Right lung (tissue), 5 donors: ENCODE measurements around the gene BRD4. TPM values are rescaled to one million over a fixed set of nuclear protein-coding genes. Genes with fewer than 3 reads are reported as not detected.
"Not testable (repeated sequence)": the region's sequence is repeated elsewhere in the genome, so short reads cannot be mapped to it uniquely, and the experiment has no call there.

Experiments
- DNase-seq, 2 donors: peaks; one replicate each; pipeline ENCODE4 v3.0.0-alpha.2; 2013
- polyA plus RNA-seq, 5 donors: library from polyadenylated mRNA; unstranded; fragments of 120-200 nt; gene quantifications; one replicate each; pipeline versions ENCODE4 v1.2.1 to v1.2.3, GENCODE V29; 2013; ENCODE audit warnings: inconsistent platforms in 1 of 5, low replicate concordance in 1 of 5; ENCODE audit not compliant: insufficient read length in 5 of 5, insufficient read depth in 1 of 5

BRD4 gene
- polyA plus RNA-seq, 5 donors, result 39.1 to 58.0 (median 45.6) TPM

DNA sequence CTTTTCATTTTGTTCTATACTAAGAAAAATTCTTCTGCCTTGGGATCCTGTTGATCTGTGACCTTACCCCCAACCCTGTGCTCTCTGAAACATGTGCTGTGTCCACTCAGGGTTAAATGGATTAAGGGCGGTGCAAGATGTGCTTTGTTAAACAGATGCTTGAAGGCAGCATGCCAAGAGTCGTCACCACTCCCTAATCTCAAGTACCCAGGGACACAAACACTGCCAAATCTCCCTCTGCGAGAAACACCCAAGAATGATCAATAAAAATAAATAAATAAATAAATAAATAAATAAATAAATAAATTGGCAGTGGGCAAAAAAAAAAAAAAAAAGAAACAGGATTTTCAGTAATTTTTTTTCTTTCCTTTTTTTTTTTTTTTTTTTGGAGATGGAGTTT, 31.5 kb upstream of the BRD4 start:
- not testable (repeated sequence) for DNase-seq

DNA sequence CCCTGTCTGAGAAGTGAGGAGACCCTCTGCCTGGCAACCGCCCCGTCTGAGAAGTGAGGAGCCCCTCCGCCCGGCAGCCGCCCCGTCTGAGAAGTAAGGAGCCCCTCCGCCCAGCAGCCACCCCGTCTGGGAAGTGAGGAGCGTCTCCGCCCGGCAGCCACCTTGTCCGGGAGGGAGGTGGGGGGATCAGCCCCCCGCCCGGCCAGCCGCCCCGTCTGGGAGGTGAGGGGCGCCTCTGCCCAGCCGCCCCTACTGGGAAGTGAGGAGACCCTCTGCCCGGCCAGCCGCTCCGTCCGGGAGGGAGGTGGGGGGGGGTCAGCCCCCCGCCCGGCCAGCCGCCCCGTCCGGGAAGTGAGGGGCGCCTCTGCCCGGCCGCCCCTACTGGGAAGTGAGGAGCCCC, 30.7 kb upstream of the BRD4 start:
- DNase-seq, result not testable (repeated sequence)

DNA sequence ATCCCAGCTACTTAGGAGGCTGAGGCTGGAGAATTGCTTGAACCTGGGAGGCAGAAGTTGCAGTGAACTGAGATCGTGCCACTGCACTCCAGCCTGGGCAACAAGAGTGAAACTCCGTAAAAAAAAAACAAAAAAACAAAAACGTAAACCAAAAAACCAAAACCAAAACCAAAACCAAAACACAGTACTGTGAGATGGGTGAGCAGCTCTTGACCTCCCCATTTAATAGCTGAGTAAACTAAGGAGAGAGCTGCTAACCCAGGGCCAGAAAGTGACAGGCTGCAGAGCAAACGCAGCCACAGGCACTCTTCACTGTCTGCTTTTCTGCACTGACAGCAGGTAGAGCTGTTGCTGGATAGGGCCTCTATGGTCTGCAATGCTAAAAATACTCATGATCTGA, 27.7 kb upstream of the BRD4 start:
- DNase-seq, result not testable (repeated sequence)

DNA sequence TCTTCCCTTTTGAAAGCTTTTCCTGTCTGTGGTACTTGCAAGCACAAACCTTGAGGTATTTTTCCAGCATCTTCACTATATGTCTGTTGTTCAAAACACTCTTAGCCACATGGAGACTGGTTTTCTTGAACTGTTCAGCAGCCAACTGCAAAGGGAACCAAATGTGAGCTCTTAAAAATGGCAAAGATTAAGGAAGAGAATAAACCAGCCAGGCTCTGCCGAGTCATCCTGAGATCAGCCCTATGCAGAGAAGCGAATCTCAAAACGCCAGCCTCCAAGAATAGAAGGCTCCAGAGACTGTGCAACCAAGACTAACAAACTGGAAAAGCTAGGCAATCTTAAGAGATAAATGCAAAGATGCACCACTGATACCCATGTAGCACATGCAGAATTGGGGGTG, 26.6 kb upstream of the BRD4 start:
- DNase-seq, result no peak

DNA sequence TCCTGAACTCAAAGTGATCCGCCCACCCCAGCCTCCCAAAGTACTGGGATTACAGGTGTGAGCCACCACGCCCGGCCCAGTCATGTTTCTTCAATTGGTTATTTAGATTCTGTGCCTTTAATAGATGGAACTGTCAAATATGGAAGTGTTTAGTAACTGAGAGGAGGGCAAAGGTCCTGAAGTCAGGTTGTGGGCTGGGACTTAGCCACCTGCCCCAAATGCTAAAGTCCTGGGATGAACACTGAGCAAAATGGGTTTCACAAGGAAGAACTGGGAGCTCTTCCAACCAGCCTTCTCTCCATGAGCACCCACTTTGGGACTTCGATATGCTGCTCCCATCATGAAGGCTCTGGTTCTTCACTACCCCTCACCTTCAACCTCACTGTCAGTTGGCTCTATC, 25.6 kb upstream of the BRD4 start:
- DNase-seq, result no peak

DNA sequence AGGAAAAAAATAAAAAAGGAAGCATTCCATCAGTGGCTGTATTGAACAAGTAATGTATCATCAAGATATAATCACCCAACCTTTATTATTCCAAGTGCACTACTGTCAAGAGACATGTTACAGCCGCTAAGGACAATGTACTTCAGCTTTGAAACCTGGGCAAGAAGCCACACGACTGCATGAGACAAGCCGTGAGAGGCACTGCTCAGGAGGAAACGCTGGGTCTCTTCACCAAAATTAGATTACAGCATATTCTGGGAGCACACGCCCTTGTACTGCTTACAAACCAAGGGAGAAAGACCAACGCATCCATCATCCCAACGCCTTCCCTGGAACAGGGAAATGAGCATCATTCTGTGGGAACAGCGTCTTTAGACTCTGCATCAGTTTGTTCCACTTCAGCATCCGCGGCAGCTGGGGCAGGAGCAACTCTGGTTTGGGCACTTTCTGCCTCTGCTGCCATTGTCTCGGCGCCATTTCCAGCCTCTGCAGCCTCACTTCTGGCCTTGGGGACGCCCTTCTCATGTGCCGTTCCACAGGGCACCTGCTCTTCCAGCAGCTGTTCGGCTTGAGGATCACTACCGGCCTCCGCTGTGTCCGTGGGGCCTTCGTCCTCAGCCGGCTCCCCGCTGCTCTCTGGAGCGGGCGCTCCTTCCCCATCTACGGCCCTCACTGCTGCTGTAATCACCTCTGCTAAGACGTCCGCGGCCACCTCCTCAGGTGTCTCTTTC, 22.4 kb upstream of the BRD4 start:
- no peak for DNase-seq

DNA sequence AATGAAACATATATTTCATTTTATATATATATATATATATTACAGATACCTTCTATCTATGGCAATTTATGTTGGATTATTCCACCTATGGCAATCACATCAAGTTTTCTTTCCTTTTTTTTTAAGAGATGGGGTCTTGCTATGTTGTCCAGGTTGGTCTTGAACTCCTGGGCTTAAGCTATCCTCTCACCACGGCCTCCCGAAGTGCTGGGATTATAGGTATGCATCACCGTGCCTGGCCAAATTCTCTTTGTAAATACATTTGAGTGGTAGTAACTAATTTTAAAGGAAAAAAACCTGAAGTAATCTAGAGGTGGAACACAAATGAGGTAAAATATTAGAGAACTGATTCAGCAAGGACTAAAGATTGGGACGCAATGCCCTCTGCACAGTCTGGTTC, 21.6 kb upstream of the BRD4 start:
- DNase-seq, result no peak

DNA sequence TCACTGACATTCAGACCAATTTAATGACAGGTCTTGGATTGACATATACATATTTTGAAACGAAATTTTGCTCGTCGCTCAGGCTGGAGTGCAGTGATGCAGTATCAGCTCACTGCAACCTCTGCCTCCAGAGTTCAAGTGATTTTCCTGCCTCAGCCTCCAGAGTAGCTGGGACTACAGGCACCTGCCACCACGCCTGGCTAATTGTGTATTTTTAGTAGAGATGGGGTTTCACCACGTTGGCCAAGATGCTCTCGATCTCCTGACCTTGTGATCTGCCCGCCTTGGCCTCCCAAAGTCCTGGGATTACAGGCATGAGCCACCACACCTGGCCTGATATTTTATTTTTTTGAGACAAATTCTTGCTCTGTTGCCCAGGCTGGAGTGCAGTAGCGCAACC, 20.2 kb upstream of the BRD4 start:
- not testable (repeated sequence) for DNase-seq

DNA sequence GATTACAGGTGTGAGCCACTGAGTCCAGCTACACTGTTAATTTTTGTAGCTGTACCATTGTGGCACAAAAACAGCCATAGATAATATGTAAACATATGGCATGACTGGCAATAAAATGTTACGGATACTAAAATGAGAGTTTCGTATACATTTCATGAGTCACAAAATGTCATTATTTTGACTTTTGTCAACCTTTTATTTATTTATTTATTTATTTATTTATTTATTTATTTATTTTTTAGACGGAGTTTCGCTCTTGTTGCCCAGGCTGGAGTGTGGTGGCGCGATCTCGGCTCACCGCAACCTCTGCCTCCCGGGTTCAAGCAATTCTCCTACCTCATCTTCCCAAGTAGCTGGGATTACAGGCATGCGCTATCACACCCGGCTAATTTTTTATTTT, 9.0 kb upstream of the BRD4 start:
- DNase-seq, result not testable (repeated sequence)

DNA sequence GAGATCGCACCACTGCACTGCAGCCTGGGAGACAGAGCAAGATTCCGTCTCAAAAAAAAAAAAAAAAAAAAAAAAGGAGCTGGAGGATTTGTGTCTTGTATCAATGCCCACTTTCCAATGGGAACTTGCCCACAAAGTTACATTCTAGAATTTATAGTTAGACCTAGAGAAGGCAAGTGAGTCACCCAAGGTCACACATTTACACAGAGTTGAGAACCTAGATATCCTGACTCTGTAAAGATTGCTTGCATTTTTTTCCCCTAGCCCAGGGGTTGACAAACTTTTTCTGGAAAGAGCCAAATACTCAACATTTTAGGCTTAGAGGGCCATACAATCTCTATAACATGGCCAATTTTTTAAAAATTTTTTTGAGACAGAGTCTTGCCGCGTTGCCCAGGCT, 7.7 kb upstream of the BRD4 start:
- DNase-seq, result no peak

DNA sequence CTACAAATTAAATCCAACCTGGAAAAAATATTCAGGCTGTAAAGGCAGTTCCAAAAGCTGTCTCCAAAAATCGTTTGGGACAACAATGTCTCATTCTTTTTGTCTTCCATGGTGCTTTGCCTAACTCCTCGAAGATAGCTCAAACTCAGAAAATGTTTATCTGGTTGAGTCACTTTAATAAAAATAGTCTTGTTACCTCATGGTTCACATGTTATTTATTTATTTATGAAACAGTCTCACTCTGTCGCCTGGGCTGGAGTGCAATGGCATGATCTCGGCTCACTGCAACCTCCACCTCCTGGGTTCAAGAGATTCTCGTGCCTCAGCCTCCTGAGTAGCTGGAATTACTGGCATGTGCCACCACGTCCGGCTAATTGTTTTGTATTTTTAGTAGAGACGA, 4.9 kb upstream of the BRD4 start:
- no peak for DNase-seq

DNA sequence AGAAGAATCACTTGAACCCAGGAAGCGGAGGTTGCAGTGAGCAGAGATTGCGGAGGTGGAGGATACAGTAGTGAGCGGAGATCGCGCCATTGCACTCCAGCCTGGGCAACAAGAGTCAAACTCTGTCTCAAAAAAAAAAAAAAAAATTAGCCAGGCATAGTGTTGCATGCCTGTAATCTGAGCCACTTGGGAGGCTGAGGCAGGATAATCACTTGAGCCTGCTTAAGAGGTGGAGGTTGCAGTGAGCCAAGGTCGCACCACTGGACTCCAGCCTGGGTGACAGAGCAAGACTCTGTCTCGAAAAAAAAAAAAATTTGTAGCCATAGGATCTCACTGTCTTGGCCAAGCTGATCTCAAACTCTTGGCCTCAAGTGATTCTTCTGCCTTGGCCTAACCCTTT, 3.7 kb upstream of the BRD4 start:
- DNase-seq, result not testable (repeated sequence)

DNA sequence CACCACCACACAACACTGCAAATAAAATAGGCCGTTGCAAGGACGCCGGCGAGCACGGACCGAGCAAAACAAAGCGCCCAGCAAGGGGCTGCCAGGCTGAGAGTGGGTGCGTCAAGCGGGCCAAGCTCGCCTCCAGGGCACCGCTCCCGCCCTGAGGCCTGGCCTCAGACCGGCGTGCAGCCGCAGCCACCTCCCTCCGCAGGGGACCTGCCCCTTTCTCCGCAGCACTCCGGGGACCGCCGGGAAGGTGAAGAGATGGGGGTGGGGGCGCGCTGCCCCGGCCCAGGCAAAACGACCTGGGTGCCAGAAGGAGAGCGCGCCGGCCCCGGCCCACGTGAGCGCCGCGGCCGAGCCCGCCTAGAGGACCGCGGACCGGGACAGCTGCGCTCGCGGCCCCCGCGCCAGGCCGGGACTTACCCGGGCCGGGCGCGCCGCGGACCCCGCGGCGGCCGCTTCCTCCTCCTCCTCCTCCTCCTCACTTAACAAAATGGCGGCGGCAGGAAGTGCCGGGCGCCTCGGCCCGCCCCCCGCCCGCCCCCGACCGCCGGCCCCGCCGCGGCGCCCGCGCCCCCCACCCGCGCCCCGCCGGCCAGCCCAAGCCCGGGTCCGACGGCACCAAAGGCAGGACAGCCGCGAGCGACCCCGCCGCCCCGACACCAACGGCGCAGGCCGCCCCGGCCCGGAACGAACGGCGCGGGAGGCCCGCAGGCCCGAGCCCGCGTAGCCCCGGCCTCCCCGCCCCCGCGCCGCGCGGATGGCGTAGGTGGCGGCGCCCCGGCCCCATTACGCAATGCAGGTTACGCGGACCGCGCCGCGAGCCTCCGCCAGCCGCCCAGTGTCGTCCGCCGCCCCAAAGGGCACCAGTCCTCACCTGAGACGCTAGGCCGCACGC, 674 bp downstream of the BRD4 start:
- no peak for DNase-seq

DNA sequence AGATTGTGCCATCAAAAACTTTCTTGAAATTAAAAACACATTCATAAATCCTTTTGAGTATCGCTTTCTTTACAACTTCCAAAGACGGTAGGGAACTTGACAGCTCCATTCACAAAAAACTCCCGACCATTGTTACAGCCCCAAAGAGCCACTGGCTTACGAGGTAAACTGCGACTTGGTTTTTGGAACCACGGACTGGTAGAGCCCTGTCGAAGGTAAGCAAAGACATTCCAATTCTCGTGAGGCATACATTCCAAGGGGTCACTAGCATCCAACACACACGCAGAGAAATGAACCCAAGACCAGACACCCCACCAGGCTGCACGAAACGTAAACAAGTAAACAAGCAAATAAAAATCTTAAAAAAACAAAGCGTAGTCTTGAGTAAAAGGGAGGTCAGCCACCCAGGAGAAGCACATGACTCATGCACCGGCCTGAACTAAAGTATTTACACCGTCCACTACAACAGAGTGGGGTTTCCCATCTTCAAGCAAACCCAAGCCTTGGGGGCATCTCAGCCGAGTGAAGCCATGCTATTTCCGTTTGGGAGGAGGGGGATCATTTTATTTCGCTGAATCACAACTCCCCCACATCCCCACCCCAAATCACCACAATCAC, 1.4 kb downstream of the BRD4 start:
- no peak for DNase-seq

DNA sequence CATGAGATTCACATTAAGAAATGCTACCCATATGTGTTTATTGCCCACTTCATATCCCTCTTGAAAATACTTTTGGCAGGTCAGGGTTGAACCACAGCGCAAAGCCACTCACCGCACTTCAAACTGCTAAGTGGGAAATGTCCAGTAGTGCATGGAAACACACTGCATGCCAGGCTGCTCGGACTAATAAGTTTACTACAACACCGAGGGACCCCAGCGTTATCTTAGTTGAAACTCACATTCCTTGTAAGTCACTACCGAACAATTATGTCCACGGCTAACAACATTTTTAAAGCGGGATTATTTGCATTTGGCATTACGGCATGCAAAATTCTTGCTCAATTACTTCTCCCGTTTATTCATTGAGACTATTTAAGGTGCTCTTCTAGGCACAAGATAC, 4.0 kb downstream of the BRD4 start:
- no peak for DNase-seq

DNA sequence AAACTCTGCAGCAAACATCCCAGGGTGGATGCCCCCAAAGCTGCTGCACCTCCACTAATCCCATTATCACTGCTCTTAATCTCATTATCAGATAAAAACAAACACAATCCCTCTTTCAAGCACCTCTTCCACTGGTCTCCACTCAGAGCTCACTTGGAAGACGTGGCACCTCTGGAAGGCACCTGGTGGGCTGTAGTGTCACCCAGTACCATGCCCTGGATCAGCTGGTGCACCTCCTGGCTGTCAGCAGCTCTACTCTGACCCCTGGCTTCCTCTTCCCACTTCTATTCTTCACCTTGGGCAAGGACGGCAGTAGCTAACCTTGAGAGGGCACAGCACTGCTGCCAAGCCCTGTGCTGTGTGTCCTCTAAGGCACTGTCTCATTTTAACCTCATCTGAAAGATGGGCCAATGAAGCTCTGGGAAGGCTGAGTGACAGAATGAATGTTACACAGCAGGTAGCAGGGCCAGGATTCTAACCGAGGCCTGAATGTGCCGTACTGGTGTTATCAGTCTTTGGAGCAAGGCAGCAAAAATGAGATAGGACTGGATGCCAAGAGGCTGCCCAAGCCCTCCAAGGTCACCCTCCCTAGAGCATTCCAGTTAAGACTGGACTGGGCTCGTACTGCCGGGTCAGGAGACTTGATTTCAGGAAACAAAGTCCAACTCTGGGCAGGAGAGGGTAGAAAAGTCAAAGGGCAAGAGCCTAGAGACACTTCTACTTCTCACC, 7.4 kb downstream of the BRD4 start:
- DNase-seq, result no peak

DNA sequence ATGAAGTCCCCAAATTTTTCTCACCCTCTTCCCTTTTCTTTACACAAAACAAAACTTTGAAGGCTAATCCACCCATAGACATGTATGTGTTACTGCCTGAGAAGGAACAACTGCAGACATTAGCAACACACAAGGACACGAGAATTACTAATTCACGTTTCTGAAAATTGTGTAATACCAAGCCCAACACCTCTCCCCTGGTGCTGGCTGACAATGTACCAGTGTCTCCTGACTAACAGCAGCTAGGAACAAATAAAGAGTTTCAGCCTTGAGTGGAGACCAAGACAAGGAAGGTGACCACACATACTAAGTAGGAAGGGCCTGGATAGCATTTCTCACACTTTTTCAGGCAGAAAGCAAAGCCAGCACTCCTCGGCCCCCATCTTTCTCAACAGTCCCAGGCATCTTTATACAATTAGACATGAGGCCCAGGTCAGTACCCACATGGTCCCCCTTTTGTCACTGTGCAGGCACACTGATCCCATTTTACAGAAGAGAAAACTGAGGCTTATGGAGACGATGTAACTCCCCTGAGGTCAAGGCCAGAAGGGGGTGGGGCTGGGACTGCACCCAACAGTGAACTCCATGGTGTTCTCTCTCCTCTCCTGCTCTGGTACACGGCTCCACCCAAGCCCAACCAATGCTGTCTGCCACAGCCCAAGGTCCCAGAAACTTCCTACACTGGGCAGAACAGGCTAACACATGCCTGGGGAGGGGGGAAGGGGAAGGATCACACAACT, 8.7 kb downstream of the BRD4 start:
- no peak for DNase-seq

DNA sequence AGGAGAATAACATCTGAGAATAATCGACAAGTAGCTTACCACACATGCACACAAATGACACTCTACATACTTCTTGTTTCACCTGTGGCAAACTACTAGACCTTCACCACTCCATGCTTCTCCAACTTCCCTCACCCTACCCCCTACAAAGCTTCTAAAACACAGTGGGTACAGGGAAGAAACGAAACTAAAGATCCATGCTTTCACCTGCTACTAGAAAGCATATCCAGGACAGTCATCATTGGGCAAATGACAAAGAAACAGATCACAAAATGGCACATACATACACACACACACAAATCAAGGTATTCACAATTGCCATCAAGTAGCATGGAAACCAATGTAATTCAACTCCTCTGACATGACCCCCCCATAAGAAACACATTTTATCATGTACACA, 10.6 kb downstream of the BRD4 start:
- DNase-seq, result no peak

DNA sequence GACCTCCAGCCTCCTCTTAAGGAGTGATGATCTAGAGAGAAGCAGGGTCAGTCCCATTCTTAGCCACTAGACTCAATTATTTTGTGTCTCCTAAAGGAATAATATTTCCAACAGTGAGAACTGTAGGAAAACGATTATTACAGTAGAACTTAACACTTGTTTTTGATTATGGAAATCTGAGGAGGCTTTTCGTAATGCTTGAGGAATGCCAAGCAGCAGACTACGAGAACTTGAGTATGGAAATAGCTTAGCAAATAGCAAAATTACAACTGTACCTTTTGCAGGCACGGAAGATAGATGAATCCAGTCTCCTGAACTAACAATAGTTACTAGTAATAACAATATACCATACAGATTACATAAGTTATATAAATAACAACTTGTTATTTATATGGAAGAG, 12.2 kb downstream of the BRD4 start:
- no peak for DNase-seq

DNA sequence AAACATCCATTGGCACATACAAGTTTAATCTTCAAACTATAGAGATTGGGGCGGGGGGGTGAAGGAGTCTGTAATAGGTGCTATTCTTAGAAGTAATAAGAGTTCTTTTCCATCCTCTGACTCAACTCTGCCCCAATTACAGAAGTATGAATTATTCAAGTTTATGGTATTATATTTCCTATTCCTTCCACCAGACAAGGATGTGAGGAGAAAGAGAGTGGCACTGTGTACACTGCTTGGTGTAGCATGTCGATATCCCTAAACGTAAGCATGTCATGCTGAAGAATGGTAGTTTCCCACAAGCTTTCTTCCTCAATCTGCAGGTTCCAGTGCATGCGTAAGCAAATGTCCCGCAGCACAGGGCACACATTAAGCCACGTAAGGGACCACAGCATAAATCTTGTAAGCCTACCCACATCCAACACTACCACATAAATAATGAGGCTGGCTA, 14.1 kb downstream of the BRD4 start:
- no peak for DNase-seq

DNA sequence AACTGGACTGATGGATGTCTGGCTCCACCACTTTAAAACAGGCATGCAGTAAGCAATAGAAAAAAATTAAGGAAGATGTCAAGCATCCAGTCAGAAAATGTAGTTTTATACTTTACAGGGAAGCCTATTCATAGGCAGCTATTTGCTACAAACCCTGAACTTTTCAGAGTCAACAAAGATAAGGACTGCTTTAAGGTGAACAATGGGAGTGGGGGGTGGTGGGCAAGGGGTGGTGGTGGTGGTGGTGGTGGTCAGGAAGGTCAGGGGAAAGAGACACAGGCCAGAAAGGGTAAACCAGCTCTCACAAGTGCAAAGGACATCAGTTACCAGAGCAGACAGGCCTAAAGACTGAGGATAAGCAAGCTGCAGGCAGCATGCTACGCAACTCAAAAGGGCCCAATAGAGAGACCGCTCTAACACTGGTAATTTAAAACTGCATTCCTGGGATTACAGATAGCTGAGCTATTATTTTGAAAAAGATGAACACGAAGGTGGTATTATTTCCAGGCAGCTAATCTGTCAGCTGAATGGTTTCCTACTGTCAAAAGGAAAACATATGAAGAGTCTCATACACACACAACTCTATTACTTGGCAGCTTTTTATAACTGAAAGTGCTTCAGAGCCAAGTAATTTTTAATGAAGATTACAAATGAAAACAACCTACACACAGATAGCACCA, 14.8 kb downstream of the BRD4 start:
- DNase-seq, result no peak
